Endothelial cell of umbilical vein (primary cell): ENCODE data around the gene DGUOK. TPM values are rescaled to one million over a fixed set of nuclear protein-coding genes. Genes with fewer than 3 reads are reported as not detected.
A peak's percentile ranks its signal among the peaks of the same experiment; 100 is the strongest.

Experiments
- BruUV-seq: library from RNA; stranded (reverse); fragments of 400-500 nt; replicated peaks from 2 replicates; lab custom pipeline; 2021; lab: Mats Ljungman, UMichigan
- CTCF ChIA-PET: fragments of 300-600, 350-600 bp; sonication (Branson Sonifier 250); formaldehyde crosslinking; loops from one replicate; lab custom pipeline; 2021; ENCODE audit warnings: antibody characterized with exemption, inconsistent platforms; lab: Charles Lee
- POLR2A ChIA-PET: fragments of 300-600, 350-600 bp; sonication (Branson Sonifier 250); formaldehyde crosslinking; loops from one replicate; lab custom pipeline; 2021; ENCODE audit warnings: antibody characterized with exemption, inconsistent platforms; lab: Charles Lee
- DNase-seq: peaks from one replicate; pipeline ENCODE4 v3.0.0-alpha.2; 2011; ENCODE audit warnings: low read depth, low spot score
- FAIRE-seq: peaks from 2 replicates; lab custom pipeline; 2011; peaks lifted over from hg19 to GRCh38; lab: Jason Lieb, UNC
- H2AFZ ChIP-seq: 2 replicates; pipeline ENCODE4 v1.6.0; 2012; ENCODE audit warnings: low read depth, low read length, control low read depth, inconsistent platforms
- H3K27ac ChIP-seq: 2 replicates; pipeline ENCODE4 v1.5.1; 2011; ENCODE audit warnings: low read depth, mild to moderate bottlenecking, control low read depth, low read length, moderate library complexity; ENCODE audit not compliant: insufficient read depth
- H3K27me3 ChIP-seq, 2 experiments: 2 replicates each; pipeline versions ENCODE4 v1.6.0 to v1.6.1; 2011; ENCODE audit warnings: low read length in 2 of 2, mixed read lengths in 1 of 2; ENCODE audit not compliant: control insufficient read depth in 2 of 2, insufficient read depth in 2 of 2
- H3K36me3 ChIP-seq, 2 experiments: 2 replicates in 1 of 2; 3 replicates in 1 of 2; pipeline ENCODE4 v1.5.1; 2011; ENCODE audit warnings: low read length in 2 of 2, mild to moderate bottlenecking in 1 of 2, moderate library complexity in 1 of 2; ENCODE audit not compliant: control insufficient read depth in 2 of 2, insufficient read depth in 2 of 2; ENCODE audit errors: extremely low read depth in 1 of 2
- H3K4me1 ChIP-seq: 3 replicates; pipeline ENCODE4 v1.5.1; 2011; ENCODE audit warnings: mild to moderate bottlenecking, low read length; ENCODE audit not compliant: control insufficient read depth, insufficient read depth; ENCODE audit errors: extremely low read depth
- H3K4me2 ChIP-seq: 2 replicates; pipeline ENCODE4 v1.6.1; 2011; ENCODE audit warnings: low read length, control low read depth, mixed read lengths; ENCODE audit not compliant: insufficient read depth
- H3K4me3 ChIP-seq, 3 experiments: fragments of 200-600 bp in 1 of 3; sonication (generic), shearing (Covaris generic) in 1 of 3; replicated peaks in 1 of 3; 2 replicates each; pipeline ENCODE4 v1.5.1; 2011 to 2016; ENCODE audit warnings: control low read depth in 3 of 3, low read length in 3 of 3, mild to moderate bottlenecking in 2 of 3, inconsistent platforms in 1 of 3, low read depth in 1 of 3, moderate library complexity in 1 of 3; ENCODE audit not compliant: insufficient read depth in 1 of 3
- H3K79me2 ChIP-seq: 2 replicates; pipeline ENCODE4 v1.6.0; 2012; ENCODE audit warnings: low read length, inconsistent platforms; ENCODE audit not compliant: control insufficient read depth, insufficient read depth
- H3K9ac ChIP-seq: replicated peaks from 2 replicates; pipeline ENCODE3; 2011; ENCODE audit warnings: low read length, control low read depth; ENCODE audit not compliant: insufficient read depth; ENCODE audit errors: extremely low read depth
- H3K9me1 ChIP-seq: replicated peaks from 3 replicates; pipeline ENCODE4 v1.6.0; 2011; ENCODE audit warnings: mild to moderate bottlenecking, low read length; ENCODE audit not compliant: control insufficient read depth, insufficient read depth; ENCODE audit errors: extremely low read depth
- H3K9me3 ChIP-seq: replicated peaks from 2 replicates; pipeline ENCODE4 v1.5.1; 2012; ENCODE audit warnings: low read length, inconsistent platforms; ENCODE audit not compliant: control insufficient read depth, insufficient read depth
- H4K20me1 ChIP-seq: replicated peaks from 2 replicates; pipeline ENCODE3; 2011; ENCODE audit warnings: mild to moderate bottlenecking, low read length; ENCODE audit not compliant: control insufficient read depth, insufficient read depth; ENCODE audit errors: extremely low read depth
- CTCF ChIP-seq, 2 donors: IDR thresholded peaks; 1 replicate in 1 of 2; 2 replicates in 1 of 2; pipeline ENCODE4 v1.5.1; 2011; ENCODE audit warnings: low read length in 2 of 2, mild to moderate bottlenecking in 2 of 2, moderate library complexity in 2 of 2, control low read depth in 1 of 2, inconsistent platforms in 1 of 2, low read depth in 1 of 2; ENCODE audit not compliant: insufficient read depth in 1 of 2; ENCODE audit errors: extremely low read depth in 1 of 2
- EZH2 ChIP-seq: IDR thresholded peaks from 2 replicates; pipeline ENCODE4 v1.6.1; 2012; ENCODE audit warnings: borderline replicate concordance, low read depth, mild to moderate bottlenecking, moderate library complexity, low read length, inconsistent platforms; ENCODE audit not compliant: severe bottlenecking
- FOS ChIP-seq: IDR thresholded peaks from 2 replicates; pipeline ENCODE4 v1.6.1; 2011; ENCODE audit warnings: mild to moderate bottlenecking, low read length, moderate library complexity, borderline replicate concordance; ENCODE audit not compliant: insufficient read depth
- GATA2 ChIP-seq: IDR thresholded peaks from 2 replicates; pipeline ENCODE4 v1.7.0; 2011; ENCODE audit warnings: low read depth, mild to moderate bottlenecking, moderate library complexity, mixed read lengths, low read length; ENCODE audit not compliant: insufficient read length, insufficient read depth
- JUN ChIP-seq: IDR thresholded peaks from 2 replicates; pipeline ENCODE4 v1.6.1; 2011; ENCODE audit warnings: borderline replicate concordance, low read depth; ENCODE audit not compliant: insufficient read length, insufficient read depth
- MYC ChIP-seq: IDR thresholded peaks from one replicate; pipeline ENCODE4 v1.6.1; 2011; ENCODE audit warnings: mild to moderate bottlenecking, low read depth, low read length
- POLR2A ChIP-seq: IDR thresholded peaks from 2 replicates; pipeline ENCODE4 v1.6.1; 2012; ENCODE audit warnings: low read depth, mild to moderate bottlenecking, control low read depth, low read length
- POLR2AphosphoS5 ChIP-seq: IDR thresholded peaks from 2 replicates; pipeline ENCODE4 v1.6.1; 2012; ENCODE audit warnings: low read depth, mild to moderate bottlenecking, control low read depth, low read length, moderate library complexity; ENCODE audit not compliant: insufficient read depth
- dilution Hi-C: fragments of 300-500 bp; cut with MboI; formaldehyde crosslinking; loops from one replicate; pipeline ENCODE4 v1.15.0; 2019; ENCODE audit warnings: low sequenced_read_pairs; ENCODE audit not compliant: extremely low pct_ligation_motif_present
- intact Hi-C: fragments of 100-400 bp; cut with micrococcal nuclease; formaldehyde crosslinking; loops from one replicate; pipeline ENCODE4 v1.10.0; 2022
- polyA plus RNA-seq, 4 experiments: library from polyadenylated mRNA; depleted of rRNA in 3 of 4; stranded (reverse) in 3 of 4; unstranded in 1 of 4; fragments of >200 nt; gene quantifications; 2 replicates each; pipeline versions ENCODE4 v1.2.1 to v1.2.3, GENCODE V29; 2011 to 2012; ENCODE audit warnings: missing spikeins in 1 of 4
- total RNA-seq: library from RNA; stranded (reverse); gene quantifications from 2 replicates; pipeline ENCODE4 v1.2.3, GENCODE V29; 2021
- TF ChIP-seq, protein P1 (sequence below): IDR thresholded peaks from 2 replicates; pipeline ENCODE4 v1.6.1; 2011; ENCODE audit not compliant: insufficient read depth, insufficient read length

Gene DGUOK
- total and polyA plus RNA-seq, 2 donors (not counting 3 experiments of a cell fraction or from before 2014, with no cell fraction given), result 51.8 to 77.5 TPM

- Histone ChIP-seq H3K4me1 (peaks cover 48% of the 10 kb centered on the region), H3K4me2 (peak overlapping the region; percentile 77), H3K79me2 (peaks cover 28% of the 10 kb centered on the region), H3K9me3 (no peaks in the 10 kb centered on the region), H3K27ac (peak overlapping the region; percentile 17), H4K20me1 (no peaks in the 10 kb centered on the region), H3K4me3 (peak overlapping the region; percentile 34 to 66 (median 55)), H3K9ac (peak overlapping the region; percentile 67), H3K27me3 (no peaks in the 10 kb centered on the region), H3K36me3 (peaks cover 0 to 5% of the 10 kb centered on the region in 2 experiments), H2AFZ (peak overlapping the region; percentile 65), H3K9me1 (no peaks in the 10 kb centered on the region)
- BruUV-seq, result TSS peak; percentile 28
- TF ChIP-seq FOS, result no peak
- TF ChIP-seq, protein P1, sequence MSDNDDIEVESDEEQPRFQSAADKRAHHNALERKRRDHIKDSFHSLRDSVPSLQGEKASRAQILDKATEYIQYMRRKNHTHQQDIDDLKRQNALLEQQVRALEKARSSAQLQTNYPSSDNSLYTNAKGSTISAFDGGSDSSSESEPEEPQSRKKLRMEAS, result no peak
- no peak for TF ChIP-seq MYC
- no peak for TF ChIP-seq POLR2A
- TF ChIP-seq CTCF (IDR thresholded peaks at IDR 0.05; ENCODE audit: extremely low read depth in 1 of 2, insufficient read depth in 1 of 2, low read depth in 1 of 2, low read length in 2 of 2), result no peak
- TF ChIP-seq POLR2AphosphoS5, result no peak
- TF ChIP-seq GATA2, result no peak
- TF ChIP-seq JUN, result no peak
- TF ChIP-seq EZH2, result no peak
- POLR2A ChIA-PET, result no interaction called here
- CTCF ChIA-PET, result no interaction called here
- intact Hi-C loops (loop anchor here (1.0 to 10.0 kb wide), 3 partner anchors 57 to 161 kb away; partner anchors contain the start of genes BOLA3, DGUOK and STAMBP), dilution Hi-C loops (no loop called here)
- DNase-seq (no peak), FAIRE-seq (no peak)
These were observed 56.9 kb downstream of the DGUOK start for GRCh38 chr2:73983322-73984202.
